Right ventricle myocardium inferior (tissue), 1 donor: ENCODE results near the gene WNT9A. TPM values are rescaled to one million over a fixed set of nuclear protein-coding genes. Genes with fewer than 3 reads are reported as not detected.

Source experiments
- ATAC-seq: fragments of 200-7000 bp; cut with Tn5 transposase; one replicate; pipeline ENCODE4 v1.9.1; 2020; ENCODE audit warnings: mild to moderate bottlenecking, moderate library complexity
- DNase-seq: peaks from one replicate; pipeline ENCODE4 v3.0.0; 2021; ENCODE audit errors: missing footprints
- intact Hi-C: fragments of 100-400 bp; cut with DNase I; formaldehyde crosslinking; loops from one replicate; pipeline ENCODE4 v1.11.0; 2022
- total RNA-seq: library from RNA; stranded (reverse); fragmentation: NEBNext Ultra II Directional; extraction: Animal tissue kit (Norgen Biotek cat#: 25700); gene quantifications from one replicate; pipeline ENCODE4 v1.2.1, GENCODE V29; 2021
- donor health status: DM: no; HTN: yes; CAD: no; lungs with severe emphysema.

Gene WNT9A
- total RNA-seq, 1 donor from 2014 or later, result 0.73 TPM

DNA sequence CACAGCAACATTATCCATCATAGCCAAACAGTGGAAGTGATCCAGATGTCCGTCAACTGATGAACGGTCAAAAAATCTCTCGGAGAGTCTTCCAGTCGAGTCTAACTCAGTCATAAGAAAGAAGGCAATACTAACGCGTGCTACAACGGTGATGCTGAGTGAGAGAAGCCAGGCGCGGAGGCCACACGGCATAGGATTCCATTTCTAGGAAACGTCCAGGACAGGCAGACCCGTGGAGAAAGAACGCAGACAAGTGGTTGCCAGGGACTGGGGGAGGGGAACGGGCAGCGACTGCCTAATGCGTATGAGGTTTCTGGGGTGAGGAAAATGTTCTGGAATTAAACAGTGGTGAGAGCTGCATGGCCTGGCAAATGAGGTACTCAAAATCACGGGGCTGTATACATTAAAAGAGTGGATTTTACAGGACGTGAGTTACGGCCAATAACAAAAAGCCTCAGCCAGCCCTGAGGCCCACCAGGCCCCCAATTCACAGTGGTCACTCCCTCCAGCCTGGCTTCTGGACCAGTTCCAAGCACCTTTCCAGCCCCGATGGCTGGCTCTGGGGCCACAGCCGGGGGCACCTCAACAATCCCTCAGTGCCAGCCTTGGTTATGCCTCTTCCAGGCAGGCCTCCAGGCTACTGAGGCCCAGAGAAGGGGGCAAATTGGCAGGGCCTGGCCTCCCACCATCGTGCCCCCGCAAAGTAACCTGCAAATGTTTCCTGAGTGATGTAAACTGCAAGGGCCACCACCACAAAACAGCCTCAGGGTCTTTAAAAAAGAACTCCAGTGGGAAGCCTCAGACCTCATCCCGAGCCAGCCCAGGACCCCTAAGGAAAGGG is 3.4 kb downstream of the WNT9A start:
- ATAC-seq (no peak), DNase-seq (peak; percentile 64)
- intact Hi-C loops, result no loop called here

DNA sequence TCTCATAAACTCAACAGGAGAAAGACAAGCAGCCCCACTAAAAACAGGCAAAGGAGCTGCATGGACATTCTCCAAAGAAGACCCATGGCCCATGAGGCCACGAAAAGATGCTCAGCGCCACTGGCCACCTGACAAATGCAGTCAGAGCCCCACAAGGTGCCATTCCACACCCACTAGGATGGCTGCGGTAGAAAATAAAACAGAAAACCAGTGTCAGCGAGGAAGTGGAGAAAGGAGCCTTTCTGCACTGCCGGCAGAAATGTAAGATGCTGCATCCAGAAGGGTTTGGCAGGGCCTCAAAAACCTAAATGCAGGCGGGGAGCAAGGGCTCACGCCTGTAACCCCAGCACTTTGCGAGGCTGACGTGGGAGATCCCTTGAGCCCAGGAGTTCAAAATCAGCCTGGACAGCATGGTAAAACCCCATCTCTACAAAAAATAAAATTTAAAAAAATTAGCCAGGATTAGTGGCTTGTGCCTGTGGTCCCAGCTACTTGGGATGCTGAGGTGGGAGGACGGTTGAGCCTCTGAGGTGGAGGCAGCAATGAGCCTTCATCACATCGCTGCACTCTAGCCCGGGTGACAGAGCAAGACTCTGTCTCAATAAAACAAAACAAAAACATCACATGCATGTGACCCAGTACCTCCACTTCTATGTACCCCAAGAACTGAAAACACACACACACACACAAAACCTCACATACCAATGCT is 4.2 kb downstream of the WNT9A start:
- intact Hi-C loops, result no loop called here
- DNase-seq (peak; percentile 27), ATAC-seq (no peak)

DNA sequence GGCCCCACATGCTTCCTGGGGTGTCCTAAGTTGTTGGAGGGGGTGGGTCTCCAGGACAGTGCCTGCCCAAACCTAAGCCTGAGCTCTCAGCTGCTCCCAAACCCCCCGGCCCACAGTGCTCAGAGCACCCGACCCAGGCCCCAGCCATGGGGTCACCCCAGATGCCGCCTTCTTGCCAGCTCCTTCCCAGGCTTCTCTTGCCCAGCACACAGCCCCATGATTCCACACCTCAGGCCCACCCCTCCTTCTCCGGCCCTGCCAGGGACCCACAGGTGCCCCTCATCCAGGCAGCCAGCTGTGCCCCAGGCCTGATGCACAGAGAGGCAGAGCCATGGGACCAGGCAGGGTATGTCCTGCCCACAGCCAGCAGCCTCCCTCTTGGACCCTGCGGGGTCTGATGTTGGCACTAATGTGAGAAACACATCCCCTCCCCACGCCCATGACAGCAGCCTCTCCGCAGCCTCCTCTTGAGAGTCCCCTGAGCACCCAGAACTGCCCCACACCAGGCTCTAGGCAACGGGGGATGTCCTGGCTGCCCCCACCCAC is 4.9 kb downstream of the WNT9A start:
- no peak for ATAC-seq
- peak; percentile 59 for DNase-seq
- intact Hi-C loops, result no loop called here

DNA sequence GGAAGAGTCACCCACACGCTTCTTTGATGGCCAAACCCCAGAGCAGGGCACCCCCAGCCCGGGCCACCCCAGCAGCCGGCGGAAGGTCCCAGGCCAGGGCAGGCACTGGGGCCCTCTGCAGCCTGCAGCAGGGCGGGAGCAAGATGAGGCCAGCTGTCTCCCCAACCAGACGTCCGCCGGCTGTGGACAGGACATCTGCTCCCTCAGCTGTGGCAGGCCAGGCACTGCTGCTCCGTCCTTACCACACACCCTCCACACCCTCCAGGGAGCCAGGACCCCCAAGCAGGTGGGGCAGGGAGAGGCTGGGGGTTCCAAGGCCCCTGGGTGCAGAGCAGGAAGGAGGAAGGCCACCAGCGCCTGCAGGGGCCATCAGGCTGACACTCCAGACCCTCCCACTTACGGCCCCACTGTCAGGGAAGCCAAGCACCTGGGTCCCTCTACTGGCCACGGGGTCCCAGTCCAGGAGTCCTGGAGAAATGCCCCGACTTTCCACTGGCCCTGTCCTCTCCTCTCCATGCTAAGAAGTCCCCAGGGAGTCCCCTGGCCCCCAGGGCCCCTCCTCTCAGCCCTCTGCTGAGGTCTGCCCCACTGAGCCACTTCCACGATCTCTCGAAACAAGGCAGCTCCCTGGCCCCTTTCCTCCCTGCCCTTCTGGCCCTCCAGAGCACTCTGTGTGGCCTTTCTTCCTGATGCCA is 5.6 kb downstream of the WNT9A start:
- peak; percentile 17 for DNase-seq
- ATAC-seq, result no peak
- intact Hi-C loops, result no loop called here

DNA sequence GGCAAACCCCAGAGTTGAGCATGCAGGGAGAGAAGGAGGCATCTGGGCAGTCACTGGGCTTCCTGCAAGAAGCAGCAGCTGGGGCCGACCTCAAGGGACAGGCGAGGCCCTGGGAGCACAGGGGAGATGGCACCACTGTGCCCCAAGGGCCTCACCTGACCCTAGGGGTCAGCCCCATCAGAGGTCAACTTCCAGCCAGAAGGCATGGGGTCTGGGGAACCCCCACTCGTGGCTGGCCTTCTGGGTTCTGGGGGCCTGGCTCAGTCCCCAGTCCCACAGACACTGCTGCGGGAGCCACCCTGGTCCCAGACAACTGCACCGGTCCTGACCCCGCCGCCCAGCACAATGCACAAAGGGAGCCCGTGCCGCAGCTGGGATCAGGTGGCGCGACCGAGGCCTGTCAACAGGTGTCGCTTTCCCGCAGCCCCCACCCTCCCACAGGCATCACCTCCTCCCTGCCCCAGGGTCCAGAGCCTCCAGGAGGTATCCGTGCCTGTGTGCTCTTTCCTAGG is 6.2 kb downstream of the WNT9A start:
- intact Hi-C loops, result no loop called here
- peak; percentile 66 for DNase-seq
- no peak for ATAC-seq

DNA sequence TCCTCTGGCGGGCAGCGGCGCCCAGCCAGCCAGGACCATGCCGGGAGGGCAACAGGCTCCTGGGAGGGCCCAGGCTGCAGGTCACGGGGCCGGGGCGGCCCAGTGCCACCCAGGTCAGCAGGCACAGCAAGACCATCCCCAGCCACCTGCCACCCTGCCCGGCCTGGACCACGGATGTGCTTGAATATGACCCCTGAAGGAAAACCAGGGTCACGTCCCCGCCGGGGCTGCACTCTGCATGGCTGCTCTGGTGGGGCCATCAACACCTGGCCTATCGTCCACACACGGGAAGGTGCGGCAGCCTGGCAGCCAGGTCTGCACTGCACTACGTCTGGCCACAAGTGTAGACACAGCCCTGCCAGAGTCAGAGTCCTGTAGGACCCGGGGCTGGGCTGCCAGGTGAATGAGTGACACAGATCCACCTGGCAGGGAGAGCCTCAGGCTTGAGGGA is 6.9 kb downstream of the WNT9A start:
- ATAC-seq (no peak), DNase-seq (peak; percentile 49)
- intact Hi-C loops, result no loop called here

DNA sequence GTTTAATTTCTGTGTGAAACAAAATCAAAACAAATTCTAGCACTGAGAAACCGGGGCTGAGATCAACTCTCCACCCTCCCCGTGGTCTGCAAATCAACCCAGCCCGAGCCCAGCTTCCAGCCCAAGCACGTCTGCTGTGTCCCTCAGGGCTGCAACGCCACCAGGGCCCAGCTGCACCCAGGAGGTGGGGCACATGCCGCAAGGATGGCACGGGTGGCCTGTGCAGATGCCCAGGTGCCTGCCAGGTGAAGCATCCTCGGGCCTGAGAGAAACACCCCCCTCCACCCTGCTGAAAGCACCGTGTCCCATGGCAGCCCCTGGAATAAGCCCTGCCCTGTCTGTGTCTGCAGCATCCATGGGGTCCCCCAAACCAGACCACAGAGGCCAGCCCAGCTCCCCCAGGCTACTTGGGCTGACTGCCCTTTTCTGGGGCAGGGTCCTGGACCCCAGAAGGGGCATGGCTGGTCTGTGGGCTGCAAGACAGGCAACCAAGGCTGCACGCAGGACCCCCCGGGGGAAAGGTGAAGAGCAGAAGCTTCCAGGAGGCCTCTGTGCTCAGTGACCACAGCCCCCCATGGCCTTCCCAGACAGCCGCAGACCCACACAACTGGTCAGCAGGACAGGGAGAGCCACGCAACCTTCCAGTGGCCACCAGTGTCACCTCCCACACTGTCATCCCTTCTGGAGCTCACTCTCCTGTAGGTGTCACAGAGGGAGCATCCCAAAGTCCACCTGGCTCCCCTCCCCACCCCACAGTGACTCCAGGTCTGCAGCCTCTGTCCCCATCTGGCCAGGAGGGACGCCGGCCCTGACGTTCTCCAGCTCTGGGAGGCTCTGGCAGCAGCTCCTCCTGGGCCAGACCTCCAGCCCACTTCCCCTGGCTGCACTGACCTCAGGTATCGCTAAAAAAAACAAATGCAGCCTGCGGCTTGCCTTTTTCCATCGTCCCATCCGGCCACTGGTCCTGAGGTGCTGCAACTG is 7.7 kb downstream of the WNT9A start:
- intact Hi-C loops, result no loop called here
- DNase-seq (peak; percentile 58), ATAC-seq (no peak)

DNA sequence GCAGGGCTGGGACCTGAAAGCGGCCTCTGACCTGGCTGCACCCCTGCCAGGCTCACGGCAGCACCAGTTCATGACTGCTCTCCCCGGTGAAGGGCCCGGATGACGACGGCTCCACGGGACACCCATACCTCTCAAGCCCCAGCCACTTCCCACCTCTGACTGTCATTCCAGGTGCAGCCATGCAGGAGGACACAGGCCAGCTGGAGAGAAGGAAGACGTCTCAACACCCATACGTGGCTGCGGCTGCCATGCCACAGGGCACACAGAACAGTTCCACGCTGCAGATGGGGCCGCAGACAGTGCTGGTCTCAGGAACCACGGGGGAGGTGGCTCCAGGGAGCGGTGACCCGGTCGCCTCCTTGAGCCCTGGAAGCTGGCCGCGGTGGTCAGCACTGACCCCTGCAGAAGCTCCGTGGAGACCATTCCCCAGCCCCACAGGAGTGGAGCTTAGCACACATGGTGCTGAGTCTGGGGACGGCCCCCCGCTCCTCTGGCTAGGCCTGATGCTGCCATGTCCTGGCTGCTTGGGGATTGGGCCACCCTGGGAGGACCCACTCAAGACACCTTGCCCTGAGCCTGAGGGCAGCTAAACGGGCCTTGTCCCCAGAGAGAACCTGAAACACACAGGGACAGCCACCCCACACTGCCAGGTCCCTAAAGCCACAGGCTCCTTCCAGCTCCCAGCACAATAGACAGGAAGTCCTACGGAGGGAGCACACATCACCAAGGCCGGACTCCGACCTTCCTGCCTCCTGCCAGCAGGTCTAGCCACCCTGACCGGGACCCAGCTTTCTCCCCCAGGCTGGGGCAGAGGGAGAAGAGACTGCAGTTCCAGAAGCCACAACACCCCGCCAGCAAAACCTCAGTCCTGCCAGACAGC is 8.6 kb downstream of the WNT9A start:
- peak; percentile 45 for DNase-seq
- ATAC-seq, result no peak
- intact Hi-C loops, result no loop called here

DNA sequence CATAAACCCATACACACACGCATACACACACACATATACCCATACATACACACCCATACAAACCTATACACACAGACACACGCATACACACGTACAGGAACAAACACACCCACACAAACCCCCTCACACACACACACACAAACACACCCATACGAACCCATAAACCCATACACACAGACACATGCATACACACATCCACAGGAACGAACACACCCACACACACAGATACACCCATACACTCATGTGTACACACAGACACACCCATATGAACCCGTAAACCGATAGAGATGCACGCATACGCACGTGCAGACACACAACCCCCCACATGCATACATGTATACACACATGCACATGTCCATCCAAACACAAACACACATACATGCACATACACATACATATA is 9.5 kb downstream of the WNT9A start:
- intact Hi-C loops, result no loop called here
- ATAC-seq, result no peak
- peak; percentile 11 for DNase-seq

DNA sequence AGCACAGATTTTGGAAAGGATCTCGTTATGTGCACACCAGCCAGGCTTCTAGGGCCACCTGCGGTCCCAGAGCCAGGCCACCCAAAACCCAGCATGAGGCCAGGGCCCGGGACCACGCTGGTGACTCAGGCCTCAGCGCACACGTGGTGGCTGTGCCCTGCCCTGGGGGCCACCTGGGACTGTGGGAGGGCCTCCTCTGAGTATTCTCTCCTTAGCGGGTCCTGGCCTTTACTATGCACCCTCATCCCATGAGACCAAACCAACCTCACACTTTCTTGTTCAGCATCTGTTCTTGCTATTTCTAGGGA is 9.9 kb downstream of the WNT9A start:
- intact Hi-C loops, result no loop called here
- peak; percentile 16 for DNase-seq
- ATAC-seq, result no peak

DNA sequence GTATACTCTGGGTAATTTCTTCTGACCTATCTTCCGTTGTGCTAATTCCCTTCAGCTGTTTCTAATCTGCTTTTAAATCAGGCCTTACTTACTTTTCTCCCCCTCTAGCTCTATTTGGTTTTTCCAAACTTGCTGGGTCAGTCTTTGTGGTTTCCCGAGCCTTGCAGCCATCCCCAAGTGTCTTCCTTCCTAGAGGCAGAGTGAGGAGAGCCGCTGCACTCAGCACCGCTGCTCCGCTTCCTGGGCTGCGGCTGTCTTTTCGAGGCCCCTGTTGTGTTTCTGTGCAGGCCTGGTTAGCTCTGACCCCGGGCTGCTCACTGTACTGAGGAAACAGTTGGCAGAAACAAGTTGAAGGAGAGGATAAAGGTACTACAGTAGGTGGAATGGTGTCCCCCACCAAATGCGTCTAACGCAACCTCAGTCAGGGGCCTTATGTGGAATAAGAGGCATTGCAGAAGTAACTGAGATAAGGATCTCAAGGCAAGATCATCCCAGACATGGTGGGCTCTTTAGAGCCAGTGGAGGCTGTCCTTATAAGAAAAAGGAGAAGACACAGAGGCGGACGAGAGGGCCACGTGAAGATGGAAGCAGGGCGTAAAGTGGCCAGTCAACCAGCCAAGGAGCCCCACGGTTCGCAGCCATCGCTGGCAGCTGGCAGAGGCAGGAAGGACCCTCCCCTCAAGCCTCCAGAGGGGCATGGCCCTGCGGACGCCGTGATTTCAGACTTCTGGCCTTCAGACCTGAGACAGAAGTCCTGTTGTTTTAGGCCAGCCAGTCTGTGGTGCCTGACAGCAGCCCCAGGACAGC is 10.5 kb downstream of the WNT9A start:
- ATAC-seq (no peak), DNase-seq (peak; percentile 33)
- intact Hi-C loops, result no loop called here

DNA sequence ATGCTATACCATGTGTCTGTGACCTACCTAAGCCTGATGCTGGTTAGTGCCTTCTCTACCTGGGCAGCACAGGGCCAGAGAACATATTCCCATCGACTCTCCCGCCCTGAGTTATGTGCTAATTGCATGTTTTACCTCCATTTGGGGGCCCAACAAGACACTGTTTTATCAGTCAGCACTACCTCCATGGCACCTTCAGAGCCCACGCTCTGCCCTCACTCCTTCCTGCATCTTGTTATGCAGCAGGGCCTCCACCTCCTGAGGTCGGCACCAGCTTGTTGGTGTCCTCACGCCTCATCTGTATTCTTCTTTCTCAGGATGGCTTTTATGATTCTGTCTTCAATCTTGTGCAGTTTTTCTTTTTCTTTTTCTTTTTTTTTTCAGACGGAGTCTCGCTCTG is 11.9 kb downstream of the WNT9A start:
- DNase-seq (no peak), ATAC-seq (no peak)
- intact Hi-C loops, result no loop called here

DNA sequence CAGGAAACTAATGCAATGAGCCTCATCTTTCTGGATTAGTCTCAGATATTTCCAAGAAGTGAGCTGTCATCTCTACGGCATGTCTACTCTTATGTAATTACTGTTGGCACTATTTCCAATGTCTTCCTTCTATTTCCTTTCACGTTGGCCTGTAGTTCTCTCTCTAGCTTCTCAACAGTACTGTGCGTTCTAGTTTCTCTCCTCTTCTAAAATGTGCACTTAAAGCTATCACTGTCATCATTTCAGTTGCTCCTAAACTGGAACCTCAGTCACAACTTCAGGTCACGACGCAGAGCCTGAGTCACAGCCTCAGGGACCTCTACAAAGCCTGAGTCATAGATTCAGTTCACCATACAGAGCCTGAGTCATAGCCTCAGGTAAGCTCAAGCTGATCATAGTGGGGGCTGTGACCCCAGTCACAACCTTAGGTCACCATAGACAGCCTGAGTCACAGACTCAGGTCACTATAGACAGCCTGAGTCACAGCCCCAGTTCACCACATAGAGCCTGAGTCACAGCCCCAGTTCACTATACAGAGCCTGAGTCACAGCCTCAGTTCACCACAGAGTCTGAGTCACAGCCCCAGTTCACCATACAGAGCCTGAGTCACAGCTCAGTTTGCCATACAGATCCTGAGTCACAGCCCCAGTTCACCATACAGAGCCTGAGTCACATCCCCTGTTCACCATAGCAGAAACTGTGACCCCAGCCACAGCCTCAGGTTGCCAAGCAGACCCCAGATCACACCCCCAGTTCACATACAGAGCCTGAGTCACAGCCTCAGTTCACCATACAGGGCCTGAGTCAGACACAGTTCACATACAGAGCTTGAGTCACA is 13.0 kb downstream of the WNT9A start:
- intact Hi-C loops, result no loop called here
- peak; percentile 65 for ATAC-seq
- peak; percentile 25 for DNase-seq

DNA sequence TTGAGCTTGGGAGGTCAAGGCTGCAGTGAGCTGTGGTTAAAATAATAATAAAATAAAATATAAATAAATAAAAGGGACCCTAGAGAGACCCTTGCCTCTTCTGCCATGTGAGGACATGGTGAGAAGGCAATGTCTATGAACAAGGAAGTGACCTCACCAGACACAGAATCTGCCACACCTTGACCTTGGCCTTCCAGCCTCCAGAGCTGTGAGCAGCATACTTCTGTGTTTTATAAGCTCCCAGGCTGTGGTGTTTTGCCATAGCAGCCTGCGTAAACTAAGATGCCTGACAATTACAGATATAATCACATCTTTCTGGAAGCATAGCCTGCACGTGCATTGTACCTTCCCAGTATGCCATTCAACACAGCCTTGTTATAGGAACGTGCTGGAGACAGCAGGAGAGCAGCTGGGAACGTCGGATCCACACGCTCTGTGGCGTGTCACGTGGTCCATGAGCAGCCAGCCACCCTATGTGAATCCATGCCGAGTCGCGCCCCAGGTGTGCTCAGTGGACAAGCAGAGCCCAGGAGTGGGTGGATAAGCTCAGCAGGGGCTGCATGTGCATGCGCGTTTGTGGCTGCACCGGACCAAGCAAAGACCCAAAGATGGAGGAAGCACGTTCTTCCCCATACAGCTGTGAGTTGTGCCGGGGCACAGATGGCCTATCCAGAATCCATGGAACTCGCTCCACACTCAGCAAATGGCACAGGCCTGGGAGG is 17.8 kb downstream of the WNT9A start:
- ATAC-seq (no peak), DNase-seq (peak; percentile 62)
- intact Hi-C loops, result no loop called here

DNA sequence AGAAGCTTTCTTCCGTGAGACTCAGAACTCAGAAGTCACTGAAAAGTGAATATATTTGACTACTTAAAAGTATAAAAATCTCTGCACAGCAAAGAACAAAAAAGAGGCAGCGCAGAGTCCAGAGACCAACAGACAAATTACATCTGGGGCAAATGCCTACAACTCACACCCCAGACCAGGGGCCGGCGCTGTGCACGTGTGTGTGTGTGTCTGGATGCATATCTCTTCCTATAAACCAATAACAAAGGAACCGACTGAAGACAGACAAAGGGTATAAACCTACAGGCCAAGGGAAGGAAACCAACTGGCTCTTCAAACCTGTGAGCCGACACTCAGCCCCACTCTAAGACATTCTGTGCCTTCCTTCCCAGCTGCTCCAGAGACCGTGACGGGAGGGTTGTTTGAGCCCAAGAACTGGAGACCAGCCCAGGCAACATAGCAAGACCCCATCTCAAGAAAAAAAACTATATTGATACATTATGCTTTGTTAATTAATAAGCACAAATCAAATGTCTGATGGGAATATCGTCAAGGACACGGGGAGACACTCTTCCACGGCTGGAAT is 18.8 kb downstream of the WNT9A start:
- peak; percentile 59 for DNase-seq
- intact Hi-C loops, result no loop called here

More for the DNA sequence above, 18.8 kb downstream of the WNT9A start:
- ATAC-seq, result no peak
